KG1 (cell line): ENCODE results near the gene TBC1D22A.

Experiments
- DNase-seq: peaks from one replicate; lab custom pipeline; 2025; lab: John Stamatoyannopoulos, UW

TBC1D22A gene

GRCh38 chr22:46958191-46958590 is 195.7 kb downstream of the TBC1D22A start:
- DNase-seq, result no peak

GRCh38 chr22:46958658-46959057 is 196.2 kb downstream of the TBC1D22A start:
- DNase-seq, result no peak

- DNase-seq, result no peak
Observed at GRCh38 chr22:46959369-46959768, 196.9 kb downstream of the TBC1D22A start.

- DNase-seq, result no peak
Observed at GRCh38 chr22:46961591-46962295, 199.3 kb downstream of the TBC1D22A start.

GRCh38 chr22:46962406-46962805 is 200.0 kb downstream of the TBC1D22A start:
- DNase-seq, result no peak

- no peak for DNase-seq
Observed at GRCh38 chr22:46963672-46964545, 201.5 kb downstream of the TBC1D22A start.

GRCh38 chr22:46964773-46965550 is 202.5 kb downstream of the TBC1D22A start:
- DNase-seq, result no peak

- no peak for DNase-seq
Observed at GRCh38 chr22:46965555-46966494, 203.4 kb downstream of the TBC1D22A start.

GRCh38 chr22:46966495-46966845 is 204.0 kb downstream of the TBC1D22A start:
- no peak for DNase-seq

GRCh38 chr22:46966846-46967245 is 204.4 kb downstream of the TBC1D22A start:
- no peak for DNase-seq

GRCh38 chr22:46967445-46968358 is 205.3 kb downstream of the TBC1D22A start:
- no peak for DNase-seq

- DNase-seq, result no peak
Observed at GRCh38 chr22:46968359-46968740, 205.9 kb downstream of the TBC1D22A start.

- DNase-seq, result no peak
Observed at GRCh38 chr22:46968848-46969247, 206.4 kb downstream of the TBC1D22A start.

GRCh38 chr22:46969491-46969890 is 207.0 kb downstream of the TBC1D22A start:
- no peak for DNase-seq

GRCh38 chr22:46969961-46970360 is 207.5 kb downstream of the TBC1D22A start:
- DNase-seq, result no peak

- no peak for DNase-seq
Observed at GRCh38 chr22:46970411-46971098, 208.1 kb downstream of the TBC1D22A start.

- DNase-seq, result no peak
Observed at GRCh38 chr22:46971099-46971763, 208.8 kb downstream of the TBC1D22A start.

- DNase-seq, result no peak
Observed at GRCh38 chr22:46971764-46972125, 209.3 kb downstream of the TBC1D22A start.

GRCh38 chr22:46972256-46972655 is 209.8 kb downstream of the TBC1D22A start:
- DNase-seq, result no peak
